ENCODE measurements around the gene SENP2. TPM values are rescaled to one million over a fixed set of nuclear protein-coding genes. Genes with fewer than 3 reads are reported as not detected.

SENP2 gene
- polyA plus RNA-seq, 1 experiment: 28.1 TPM

GRCh38 chr3:185680231-185680630 lies 94.1 kb downstream of the SENP2 start:
- ChIA-PET POLR2A (no interaction called here), CTCF (interaction anchor here (3.3 to 6.3 kb wide), 2 partner anchors 20 to 263 kb away, joined by 12 to 65 read pairs; no protein-coding TSS in a partner anchor)
- Histone ChIP-seq H3K9me3 (ENCODE audit: control insufficient read depth, insufficient read depth, low read length) (no peaks in the 10 kb centered on the region), H3K4me3 (ENCODE audit: low read depth, low read length) (no peak overlapping the region), H3K27ac (ENCODE audit: low read depth, low read length) (no peak overlapping the region), H3K27me3 (ENCODE audit: control insufficient read depth, insufficient read depth, low read length) (no peaks in the 10 kb centered on the region)
- TF ChIP-seq, protein P1, sequence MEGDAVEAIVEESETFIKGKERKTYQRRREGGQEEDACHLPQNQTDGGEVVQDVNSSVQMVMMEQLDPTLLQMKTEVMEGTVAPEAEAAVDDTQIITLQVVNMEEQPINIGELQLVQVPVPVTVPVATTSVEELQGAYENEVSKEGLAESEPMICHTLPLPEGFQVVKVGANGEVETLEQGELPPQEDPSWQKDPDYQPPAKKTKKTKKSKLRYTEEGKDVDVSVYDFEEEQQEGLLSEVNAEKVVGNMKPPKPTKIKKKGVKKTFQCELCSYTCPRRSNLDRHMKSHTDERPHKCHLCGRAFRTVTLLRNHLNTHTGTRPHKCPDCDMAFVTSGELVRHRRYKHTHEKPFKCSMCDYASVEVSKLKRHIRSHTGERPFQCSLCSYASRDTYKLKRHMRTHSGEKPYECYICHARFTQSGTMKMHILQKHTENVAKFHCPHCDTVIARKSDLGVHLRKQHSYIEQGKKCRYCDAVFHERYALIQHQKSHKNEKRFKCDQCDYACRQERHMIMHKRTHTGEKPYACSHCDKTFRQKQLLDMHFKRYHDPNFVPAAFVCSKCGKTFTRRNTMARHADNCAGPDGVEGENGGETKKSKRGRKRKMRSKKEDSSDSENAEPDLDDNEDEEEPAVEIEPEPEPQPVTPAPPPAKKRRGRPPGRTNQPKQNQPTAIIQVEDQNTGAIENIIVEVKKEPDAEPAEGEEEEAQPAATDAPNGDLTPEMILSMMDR (IDR thresholded peaks at IDR 0.05; ENCODE audit: low read depth, low read length): no peak
- DNase-seq (ENCODE audit: low read depth, low spot score): no peak

Small RNA genes lying within 50 kb of the gene (small RNA-seq; reads per million reads assigned to genes)
- gene AC133473.1 (ENCODE audit: insufficient read length, low read depth): not detected

Other genes starting within 250 kb of the SENP2 start
- 16.8 and 20.9 TPM in 2 replicates for gene MAP3K13, start 223.2 kb upstream of the SENP2 start, polyA plus RNA-seq (2011; rRNA removed)
- 15.1 and 17.8 TPM in 2 replicates for gene TMEM41A, start 87.3 kb upstream of the SENP2 start, polyA plus RNA-seq (2011; rRNA removed)
- 0.02 and 0.06 TPM in 2 replicates for gene LIPH, start 33.7 kb upstream of the SENP2 start, polyA plus RNA-seq (2011; rRNA removed)
- 9.9 and 25.2 TPM in 2 replicates for gene IGF2BP2, start 238.7 kb downstream of the SENP2 start, polyA plus RNA-seq (2011; rRNA removed)

All from AG04450 (cell line).